Measurements from ENCODE around the gene MAB21L2.
"Not testable (repeated sequence)": the region's sequence is repeated elsewhere in the genome, so short reads cannot be mapped to it uniquely, and the experiment has no call there.

MAB21L2 gene

DNA sequence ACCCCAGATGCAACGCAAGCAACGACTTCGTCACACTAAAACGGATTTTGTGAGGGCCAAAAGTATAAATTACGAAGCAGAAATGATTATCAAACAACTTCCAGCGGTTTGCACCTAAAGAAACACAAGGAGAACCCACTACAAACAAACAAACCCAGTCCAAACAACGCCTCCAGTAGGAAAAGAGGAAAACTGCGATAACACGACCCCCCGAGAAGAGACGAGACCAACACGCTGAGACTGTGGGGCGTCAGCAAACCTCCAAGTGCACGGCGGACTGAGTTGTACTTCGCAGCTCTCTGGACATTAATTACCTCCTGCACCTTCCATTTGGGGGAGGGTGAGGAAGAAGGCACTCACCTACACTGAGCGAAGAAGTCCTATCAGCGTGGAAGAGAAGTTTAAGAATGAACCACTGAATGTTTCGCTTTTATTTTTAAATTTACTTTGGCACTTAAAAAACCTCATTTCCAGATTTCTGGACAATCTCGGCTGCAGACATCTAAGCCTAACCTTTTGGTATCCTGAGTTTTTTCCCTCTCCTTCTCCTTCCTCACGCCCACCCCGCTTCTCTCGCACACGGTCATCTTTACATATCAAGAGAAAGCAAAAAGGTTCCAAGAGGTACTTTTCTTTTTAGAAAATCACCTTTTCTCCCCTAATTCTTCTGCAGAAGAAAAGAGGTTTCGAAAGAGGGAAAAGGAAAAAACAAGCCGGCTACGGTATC lies at the start of gene MAB21L2:
Gene MAB21L2 (plus strand): TSS at position 6 of the 727 bp plus-strand sequence. CDS start 879 bp downstream, outside the sequence.
- DNase-seq (ENCODE audit: low read depth), result no peak

DNA sequence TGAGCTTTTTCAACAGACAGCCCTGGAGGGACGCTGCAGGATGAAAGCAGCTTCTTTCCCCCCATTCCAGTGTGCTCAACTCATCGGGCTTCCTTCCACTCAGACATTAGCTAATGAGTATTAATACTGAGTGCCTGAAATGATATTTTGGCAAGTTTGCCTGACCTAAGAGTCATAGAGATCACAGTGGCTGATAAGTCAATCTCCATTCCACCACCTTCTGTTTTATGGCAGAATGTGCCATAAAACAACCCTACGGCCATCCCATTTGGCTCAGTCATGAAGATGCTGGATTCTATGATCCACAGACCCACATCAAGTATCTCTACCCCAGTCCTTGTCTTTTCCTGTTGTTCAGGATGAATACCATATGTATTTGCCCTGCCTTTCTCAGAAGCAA lies 48.3 kb upstream of the MAB21L2 start:
- DNase-seq (ENCODE audit: low read depth), result no peak

DNA sequence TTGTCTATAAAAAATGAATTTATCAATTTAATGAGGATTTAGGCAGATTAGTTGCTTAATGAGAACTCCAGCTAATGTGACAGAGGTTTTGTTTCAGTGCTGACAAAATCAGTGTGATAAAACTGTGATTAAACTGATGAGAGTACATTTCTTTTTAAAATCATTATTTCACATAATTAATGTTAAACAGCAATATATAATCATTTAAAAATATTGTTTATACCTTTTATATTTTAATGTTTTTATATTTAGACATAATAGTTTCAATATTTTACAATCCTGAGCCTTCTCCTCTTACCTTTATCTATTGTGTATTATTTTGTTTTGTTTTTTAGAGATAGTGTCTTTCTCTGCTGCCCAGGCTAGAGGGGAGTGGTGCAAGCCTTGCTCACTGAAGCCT lies 47.1 kb upstream of the MAB21L2 start:
- no peak for DNase-seq (ENCODE audit: low read depth)

GRCh38 chr4:150537911-150538310 lies 44.0 kb upstream of the MAB21L2 start:
- not testable (repeated sequence) for DNase-seq (ENCODE audit: low read depth)

GRCh38 chr4:150540536-150540935 lies 41.4 kb upstream of the MAB21L2 start:
- DNase-seq (ENCODE audit: low read depth), result no peak

DNA sequence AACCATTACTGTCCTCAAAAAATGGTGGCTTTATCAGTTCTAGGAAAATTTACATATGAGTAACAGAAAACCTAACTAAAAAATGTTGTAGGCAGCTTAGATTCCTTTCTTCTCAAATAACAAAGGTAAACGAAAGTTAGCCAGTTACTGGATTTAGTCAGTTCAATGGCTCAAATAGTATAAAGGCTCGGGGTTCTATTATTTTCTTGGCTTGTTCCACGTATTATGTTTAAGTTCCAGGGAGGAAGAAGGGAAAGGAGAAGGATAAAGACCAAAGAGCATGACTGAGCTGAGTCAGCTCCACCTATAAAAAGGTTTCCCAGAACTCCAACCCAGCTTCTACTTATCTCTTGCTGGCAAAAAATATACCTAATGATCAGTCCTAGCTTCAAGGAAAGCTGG lies 41.0 kb upstream of the MAB21L2 start:
- no peak for DNase-seq (ENCODE audit: low read depth)

GRCh38 chr4:150541681-150542080 lies 40.3 kb upstream of the MAB21L2 start:
- DNase-seq (ENCODE audit: low read depth), result no peak

- no peak for DNase-seq (ENCODE audit: low read depth)
These were observed 38.9 kb upstream of the MAB21L2 start for GRCh38 chr4:150543042-150543441.

DNA sequence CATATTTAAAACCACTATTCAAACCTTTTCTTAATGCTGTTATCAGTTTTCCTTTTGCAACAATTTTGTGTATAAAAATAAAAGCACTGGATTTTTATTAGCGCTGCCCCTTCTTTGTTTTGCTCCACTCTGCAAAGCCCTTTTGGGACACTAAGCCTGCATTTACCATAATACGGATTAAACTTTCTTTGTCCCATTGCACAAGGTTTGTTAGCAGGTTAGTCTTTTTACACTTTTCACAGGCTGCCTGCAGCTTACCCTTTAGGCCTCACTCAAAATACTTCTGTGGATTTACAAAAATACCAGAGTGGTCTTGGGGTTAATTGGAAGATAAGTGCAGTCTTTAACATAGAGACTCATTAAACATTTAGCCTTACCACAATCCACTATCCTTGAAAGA lies 35.7 kb upstream of the MAB21L2 start:
- no peak for DNase-seq (ENCODE audit: low read depth)

- DNase-seq (ENCODE audit: low read depth), result no peak
These were observed 34.7 kb upstream of the MAB21L2 start for GRCh38 chr4:150547154-150547838.

DNA sequence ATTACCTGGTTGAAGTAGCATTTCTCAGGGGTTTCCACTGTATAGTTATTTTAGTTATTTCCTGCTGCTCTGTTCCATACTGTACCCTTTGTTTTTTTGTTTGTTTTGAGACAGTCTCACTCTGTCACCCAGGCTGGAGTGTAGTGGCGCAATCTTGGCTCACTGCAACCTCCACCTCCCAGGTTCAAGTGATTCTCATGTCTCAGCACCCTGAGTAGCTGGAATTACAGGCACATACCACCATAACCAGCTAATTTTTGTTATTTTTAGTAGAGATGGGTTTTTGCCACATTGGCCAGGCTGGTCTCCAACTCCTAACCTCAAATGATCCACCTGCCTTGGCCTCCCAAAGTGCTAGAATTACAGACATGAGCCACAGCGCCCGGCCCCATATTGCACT lies 24.1 kb upstream of the MAB21L2 start:
- DNase-seq (ENCODE audit: low read depth), result not testable (repeated sequence)

DNA sequence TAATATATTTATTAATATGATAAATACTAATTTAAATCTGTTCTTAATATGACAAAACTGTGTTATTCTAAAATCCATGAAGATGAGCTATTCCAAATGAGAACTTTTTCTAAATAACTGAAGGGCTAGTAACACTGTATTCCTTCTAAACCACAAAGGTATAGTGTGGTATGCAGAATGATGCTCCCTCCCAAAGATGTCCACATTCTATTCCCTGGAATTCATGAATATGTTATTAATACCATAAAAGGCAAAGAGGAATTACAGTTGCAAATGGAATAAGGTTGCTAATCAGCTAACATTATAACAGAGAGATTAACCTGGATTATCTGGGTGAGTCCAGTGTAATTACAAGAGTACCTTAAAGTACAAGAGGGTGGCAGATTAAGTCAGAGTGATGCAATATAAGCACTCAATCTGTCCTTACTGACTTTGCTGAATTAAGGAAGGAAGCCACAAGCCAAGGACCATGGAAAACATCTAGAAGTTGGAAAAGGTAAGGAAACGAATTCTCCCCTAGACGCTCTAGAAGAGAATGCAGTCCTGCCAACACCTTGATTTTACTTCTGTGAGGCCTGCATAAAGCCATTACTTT lies 20.7 kb upstream of the MAB21L2 start:
- DNase-seq (ENCODE audit: low read depth), result no peak

DNA sequence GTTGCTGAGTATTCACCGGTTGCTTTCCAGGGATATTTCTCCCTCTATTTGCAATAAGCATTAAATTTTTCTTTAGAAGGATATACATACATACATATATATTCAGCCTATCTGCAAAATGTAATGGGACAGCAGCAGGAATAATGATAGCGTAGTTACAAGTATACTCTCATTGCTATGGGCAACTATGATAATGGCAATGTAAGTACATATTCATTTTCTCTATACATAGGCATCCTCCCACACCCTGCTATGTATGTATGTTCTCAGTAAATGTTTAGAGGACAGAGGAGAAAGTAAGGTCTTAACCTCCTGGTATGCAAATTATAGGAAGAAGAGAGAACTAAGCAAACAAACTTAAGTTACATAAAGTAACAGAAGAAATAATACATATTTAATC lies 19.7 kb upstream of the MAB21L2 start:
- no peak for DNase-seq (ENCODE audit: low read depth)

- DNase-seq (ENCODE audit: low read depth), result no peak
These were observed 19.2 kb upstream of the MAB21L2 start for GRCh38 chr4:150562751-150563150.

- not testable (repeated sequence) for DNase-seq (ENCODE audit: low read depth)
These were observed 17.0 kb upstream of the MAB21L2 start for GRCh38 chr4:150564967-150565366.

- no peak for DNase-seq (ENCODE audit: low read depth)
These were observed 14.9 kb upstream of the MAB21L2 start for GRCh38 chr4:150567070-150567469.

DNA sequence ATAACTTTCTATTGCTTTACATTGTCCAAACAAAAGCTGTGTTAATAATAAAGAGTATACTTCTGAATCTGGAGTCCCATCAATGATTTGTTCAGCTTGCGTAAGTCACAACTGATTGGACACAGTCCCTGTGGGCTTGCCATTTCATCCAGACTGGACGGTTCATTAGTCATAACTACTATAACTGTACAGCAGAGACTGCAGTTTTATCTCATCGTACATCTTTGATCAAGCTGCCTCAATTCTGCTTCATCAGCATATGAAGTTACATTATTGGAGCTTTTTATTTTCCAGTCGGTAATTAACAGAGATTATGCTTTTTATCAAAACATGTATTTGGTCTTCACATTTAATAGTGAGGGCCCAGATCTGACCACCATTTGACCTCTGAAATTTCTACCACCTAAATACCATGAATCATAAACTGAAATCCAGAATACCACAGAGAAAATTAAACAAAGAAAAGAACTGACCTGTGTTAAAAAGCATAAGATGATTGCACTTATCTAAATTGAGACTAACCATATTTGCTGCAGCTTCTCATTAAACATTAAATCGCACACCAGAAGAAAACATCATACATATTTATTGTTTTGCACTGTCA lies 12.5 kb upstream of the MAB21L2 start:
- no peak for DNase-seq (ENCODE audit: low read depth)

DNA sequence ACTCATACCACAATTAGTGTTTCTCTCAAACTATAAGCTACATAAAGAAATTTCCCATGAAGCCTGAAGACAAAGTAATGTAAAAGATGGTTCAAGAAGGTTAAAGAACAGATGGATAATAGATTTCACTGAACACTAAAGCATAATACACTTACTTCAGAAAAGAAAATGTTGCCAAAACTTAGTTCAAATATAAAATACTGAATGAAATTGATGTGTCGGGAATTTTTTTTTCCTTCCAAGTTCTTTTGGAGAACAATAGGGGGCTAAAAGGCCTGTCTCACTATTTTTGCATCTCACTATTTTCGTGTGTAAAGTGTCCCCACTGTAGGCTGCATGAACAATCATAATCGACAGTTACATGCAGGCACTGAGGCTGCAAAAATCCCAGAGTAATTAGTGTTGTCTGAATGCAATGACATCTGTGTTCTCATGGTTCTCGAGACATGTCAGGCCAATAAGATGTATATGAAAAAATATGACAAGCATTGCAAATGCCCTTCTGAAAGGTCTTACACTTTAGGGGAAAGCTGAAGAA lies 11.9 kb upstream of the MAB21L2 start:
- DNase-seq (ENCODE audit: low read depth), result no peak

- DNase-seq (ENCODE audit: low read depth), result no peak
These were observed 11.1 kb upstream of the MAB21L2 start for GRCh38 chr4:150570862-150571261.

DNA sequence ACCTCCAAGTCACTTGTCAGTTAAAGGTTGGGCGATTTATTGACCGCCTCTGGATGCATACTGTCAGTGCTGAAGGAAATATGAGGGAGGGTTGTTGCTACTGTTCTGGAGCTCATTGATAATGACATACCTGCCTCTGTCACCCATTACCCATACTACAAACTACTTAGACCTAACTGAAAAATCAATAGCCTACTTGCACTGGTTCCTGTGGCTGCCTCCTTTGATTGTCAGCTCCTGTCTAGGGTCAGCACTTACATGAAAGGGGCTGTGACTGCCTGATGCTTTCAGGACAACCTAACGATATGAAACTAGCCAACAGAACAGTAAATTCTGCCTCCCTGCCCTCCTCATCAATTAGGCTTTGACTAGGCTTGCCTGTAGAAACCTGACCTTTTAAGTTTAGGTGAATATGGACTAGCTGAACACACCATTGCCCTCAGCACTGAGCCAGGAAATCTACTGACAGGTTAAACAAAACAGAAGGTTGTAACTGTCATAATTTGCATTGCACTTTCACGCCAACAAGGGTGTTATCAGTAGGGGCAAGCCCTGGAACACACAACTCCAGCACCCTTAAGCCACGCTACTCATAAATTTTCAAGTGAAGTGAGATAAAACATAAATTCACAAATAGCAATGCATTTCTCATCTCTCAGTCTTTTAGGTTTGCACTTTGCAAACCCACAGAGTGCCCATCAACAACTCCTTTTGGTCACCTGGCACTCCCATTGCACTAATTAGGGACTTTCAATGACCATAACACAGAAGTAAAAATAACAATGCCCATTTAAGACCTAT lies 9.0 kb upstream of the MAB21L2 start:
- DNase-seq (ENCODE audit: low read depth), result no peak

DNA sequence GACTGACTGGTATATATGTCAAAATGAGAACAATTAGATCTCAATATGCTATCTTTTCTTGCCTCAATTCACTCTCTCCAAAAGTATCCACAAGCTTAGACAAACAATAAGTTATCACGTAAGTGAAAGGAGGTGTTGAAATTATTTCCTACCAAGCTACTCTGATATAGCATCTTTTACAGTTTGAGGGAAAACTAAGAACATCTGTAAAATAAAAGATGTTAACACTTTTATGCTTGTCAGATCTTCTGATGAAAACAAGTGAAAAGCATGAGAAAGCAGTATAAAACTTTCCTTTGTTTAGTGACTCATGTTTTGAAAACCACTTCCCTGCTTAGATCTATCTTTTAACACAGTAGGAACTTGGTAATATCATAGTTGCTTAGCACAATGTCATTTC lies 8.4 kb upstream of the MAB21L2 start:
- DNase-seq (ENCODE audit: low read depth), result no peak

GRCh38 chr4:150574678-150575077 lies 7.3 kb upstream of the MAB21L2 start:
- no peak for DNase-seq (ENCODE audit: low read depth)

All from activated T-helper 9 cell treated with anti-CD3 and anti-CD28 coated beads, Interleukin-2, amount 50 U/mL, for 16 hours (primary cell).